ENCODE results near the gene EIF3F. TPM values are rescaled to one million over a fixed set of nuclear protein-coding genes. Genes with fewer than 3 reads are reported as not detected.

The EIF3F gene
- total and polyA plus RNA-seq, 2 donors (not counting 3 experiments of a cell fraction or from before 2014, with no cell fraction given) = 411 to 436 TPM

- DNase-seq (ENCODE audit: low read depth, low spot score) = no peak
- Histone ChIP-seq H3K9me3 (replicated peaks; ENCODE audit: control insufficient read depth, insufficient read depth, low read length) (no peaks in the 10 kb centered on the region), H3K4me1 (ENCODE audit: control insufficient read depth, extremely low read depth, insufficient read depth, low read length) (no peaks in the 10 kb centered on the region), H3K27me3 (ENCODE audit: control insufficient read depth in 2 of 2, insufficient read depth in 2 of 2, low read length in 2 of 2) (peaks cover 3 to 18% of the 10 kb centered on the region in 2 experiments), H3K36me3 (ENCODE audit: control insufficient read depth in 2 of 2, extremely low read depth in 1 of 2, insufficient read depth in 2 of 2, low read length in 2 of 2) (no peaks in the 10 kb centered on the region), H3K4me2 (ENCODE audit: insufficient read depth, low read length) (no peak overlapping the region), H3K79me2 (ENCODE audit: control insufficient read depth, insufficient read depth, low read length) (no peaks in the 10 kb centered on the region), H3K9ac (replicated peaks; ENCODE audit: extremely low read depth, insufficient read depth, low read length) (no peak overlapping the region), H3K27ac (ENCODE audit: insufficient read depth, low read depth, low read length) (no peak overlapping the region), H2AFZ (ENCODE audit: low read depth, low read length) (no peak overlapping the region), H3K9me1 (replicated peaks; ENCODE audit: control insufficient read depth, extremely low read depth, insufficient read depth, low read length) (no peaks in the 10 kb centered on the region), H4K20me1 (replicated peaks; ENCODE audit: control insufficient read depth, extremely low read depth, insufficient read depth, low read length) (no peaks in the 10 kb centered on the region), H3K4me3 (replicated peaks in 1 of 3; ENCODE audit: insufficient read depth in 1 of 3, low read depth in 1 of 3, low read length in 3 of 3) (no peak overlapping the region)
- POLR2A ChIA-PET = no interaction called here
- BruUV-seq (replicated peaks) = no TSS peak
- dilution Hi-C loops (cut with MboI; ENCODE audit: extremely low pct_ligation_motif_present, low sequenced_read_pairs) = no loop called here
- no peak for FAIRE-seq
- TF ChIP-seq CTCF (IDR thresholded peaks at IDR 0.05; ENCODE audit: extremely low read depth in 1 of 2, insufficient read depth in 1 of 2, low read depth in 1 of 2, low read length in 2 of 2) = no peak
- TF ChIP-seq FOS (IDR thresholded peaks at IDR 0.05; ENCODE audit: borderline replicate concordance, insufficient read depth, low read length) = no peak
- no peak for TF ChIP-seq MAX (IDR thresholded peaks at IDR 0.05; ENCODE audit: insufficient read depth, insufficient read length)
- no peak for TF ChIP-seq JUN (IDR thresholded peaks at IDR 0.05; ENCODE audit: borderline replicate concordance, insufficient read depth, insufficient read length, low read depth)
- no peak for TF ChIP-seq POLR2A (IDR thresholded peaks at IDR 0.05; ENCODE audit: low read depth, low read length)
- TF ChIP-seq MYC (IDR thresholded peaks at IDR 0.05; ENCODE audit: low read depth, low read length) = no peak
- no peak for TF ChIP-seq POLR2AphosphoS5 (IDR thresholded peaks at IDR 0.05; ENCODE audit: insufficient read depth, low read depth, low read length)
- TF ChIP-seq GATA2 (IDR thresholded peaks at IDR 0.05; ENCODE audit: insufficient read depth, insufficient read length, low read depth, low read length) = no peak
- no peak for TF ChIP-seq EZH2 (IDR thresholded peaks at IDR 0.05; ENCODE audit: borderline replicate concordance, low read depth, low read length, severe bottlenecking)
- CTCF ChIA-PET = interaction anchor here (0.7 to 2.9 kb wide), 4 partner anchors 10 to 50 kb away, joined by 3 to 9 read pairs (median 6); no protein-coding TSS in a partner anchor
- intact Hi-C loops (cut with micrococcal nuclease) = no loop called here
Observed at GRCh38 chr11:8049084-8049483, 61.9 kb downstream of the EIF3F start.

Small RNAs within 50 kb of the gene (small RNA-seq; reads per million reads assigned to genes)
- gene COX6CP5 (ENCODE audit: insufficient read depth, insufficient read length, low read depth, low replicate concordance) = not detected

Other genes with a start within 250 kb of the EIF3F start
- not detected in 2 replicates for gene OR5P2, start 190.4 kb upstream of the EIF3F start, total RNA-seq
- gene OR5P2, start 190.4 kb upstream of the EIF3F start, polyA plus RNA-seq = 0.08 TPM in 1 of 2 replicates, not detected in the other
- not detected in 2 replicates for gene OR5P3, start 156.5 kb upstream of the EIF3F start, total RNA-seq
- gene OR5P3, start 156.5 kb upstream of the EIF3F start, polyA plus RNA-seq = not detected in 2 replicates
- not detected in 2 replicates for gene OR10A6, start 56.1 kb upstream of the EIF3F start, total RNA-seq
- not detected in 2 replicates for gene OR10A6, start 56.1 kb upstream of the EIF3F start, polyA plus RNA-seq
- gene OR10A3, start 45.6 kb upstream of the EIF3F start, total RNA-seq = not detected in 2 replicates
- not detected in 2 replicates for gene OR10A3, start 45.6 kb upstream of the EIF3F start, polyA plus RNA-seq
- not detected in 2 replicates for gene NLRP10, start 21.9 kb upstream of the EIF3F start, total RNA-seq
- not detected in 2 replicates for gene NLRP10, start 21.9 kb upstream of the EIF3F start, polyA plus RNA-seq
- 3.9 and 4.9 TPM in 2 replicates for gene TUB, start 93.9 kb downstream of the EIF3F start, total RNA-seq
- gene TUB, start 93.9 kb downstream of the EIF3F start, polyA plus RNA-seq = 2.3 and 2.5 TPM in 2 replicates
- gene RIC3, start 181.7 kb downstream of the EIF3F start, total RNA-seq = not detected in 2 replicates
- gene RIC3, start 181.7 kb downstream of the EIF3F start, polyA plus RNA-seq = not detected in 2 replicates